GM12892 (cell line): ENCODE data around the gene KLHL17.
A peak's percentile ranks its signal among the peaks of the same experiment; 100 is the strongest.
"Not testable (repeated sequence)": the region's sequence is repeated elsewhere in the genome, so short reads cannot be mapped to it uniquely, and the experiment has no call there.

Experiments used
- DNase-seq: peaks from one replicate; pipeline ENCODE4 v3.0.0; 2011; ENCODE audit not compliant: insufficient read length
- FAIRE-seq: peaks from 2 replicates; lab custom pipeline; 2011; peaks lifted over from hg19 to GRCh38; lab: Jason Lieb, UNC
- POLR2A ChIP-seq: IDR thresholded peaks from 2 replicates; pipeline ENCODE4 v1.6.1; 2011; ENCODE audit warnings: low read depth, low read length, control low read depth
- POLR2AphosphoS5 ChIP-seq: IDR thresholded peaks from 2 replicates; pipeline ENCODE4 v1.6.1; 2011; ENCODE audit warnings: low read depth, low read length, control low read depth
- TAF1 ChIP-seq: IDR thresholded peaks from 2 replicates; pipeline ENCODE4 v1.6.1; 2011; ENCODE audit warnings: low read depth, mild to moderate bottlenecking, control low read depth, low read length, borderline replicate concordance

Gene KLHL17

GRCh38 chr1:975896-976683, 15.7 kb downstream of the KLHL17 start:
- FAIRE-seq = peak; percentile 40
- DNase-seq = peak; percentile 69
- TF ChIP-seq POLR2A = no peak
- no peak for TF ChIP-seq POLR2AphosphoS5
- TF ChIP-seq TAF1 = no peak

- DNase-seq, FAIRE-seq: not testable (repeated sequence)
These were observed 16.4 kb downstream of the KLHL17 start for GRCh38 chr1:976791-977190.

GRCh38 chr1:978069-978834, 17.9 kb downstream of the KLHL17 start:
- TF ChIP-seq POLR2AphosphoS5 = no peak
- no peak for TF ChIP-seq TAF1
- no peak for TF ChIP-seq POLR2A
- DNase-seq = no peak
- FAIRE-seq = no peak

- TF ChIP-seq TAF1 (no peak), POLR2A (no peak), POLR2AphosphoS5 (no peak)
- FAIRE-seq (no peak), DNase-seq (no peak)
These were observed 18.7 kb downstream of the KLHL17 start for GRCh38 chr1:978835-979743.

- FAIRE-seq = no peak
- no peak for TF ChIP-seq POLR2AphosphoS5
- no peak for TF ChIP-seq POLR2A
- no peak for TF ChIP-seq TAF1
These were observed 19.3 kb downstream of the KLHL17 start for GRCh38 chr1:979744-980072.

GRCh38 chr1:980137-980571, 19.8 kb downstream of the KLHL17 start:
- no peak for FAIRE-seq
- no peak for DNase-seq
- TF ChIP-seq TAF1 = no peak
- TF ChIP-seq POLR2AphosphoS5 = no peak
- TF ChIP-seq POLR2A = no peak

More at GRCh38 chr1:979744-980072, 19.3 kb downstream of the KLHL17 start:
- DNase-seq = no peak

GRCh38 chr1:980602-981395, 20.4 kb downstream of the KLHL17 start:
- no peak for FAIRE-seq
- TF ChIP-seq TAF1 (no peak), POLR2A (no peak), POLR2AphosphoS5 (no peak)
- no peak for DNase-seq

- DNase-seq = no peak
- TF ChIP-seq POLR2AphosphoS5 (no peak), POLR2A (no peak), TAF1 (no peak)
- FAIRE-seq = no peak
These were observed 21.1 kb downstream of the KLHL17 start for GRCh38 chr1:981491-981954.

GRCh38 chr1:981955-982558, 21.7 kb downstream of the KLHL17 start, which contains the start of gene PERM1:
TSS of gene PERM1 (minus strand) at chr1:982093. CDS start at chr1:981029, 1,064 bp downstream.
- no peak for TF ChIP-seq POLR2AphosphoS5
- no peak for TF ChIP-seq POLR2A
- TF ChIP-seq TAF1 = no peak
- FAIRE-seq (no peak), DNase-seq (no peak)

- FAIRE-seq (no peak), DNase-seq (no peak)
- TF ChIP-seq TAF1 (no peak), POLR2A (no peak), POLR2AphosphoS5 (no peak)
These were observed 22.5 kb downstream of the KLHL17 start for GRCh38 chr1:982765-983436.
